Stimulated activated naive CD8-positive, alpha-beta T cell treated with anti-CD3 and anti-CD28 coated beads, Interleukin-15, Interleukin-2, amounts not matched to agents 100 U/mL and 50 U/mL, for 24 hours (primary cell): ENCODE results near the gene SLC9A7.

Experiments
- ATAC-seq: fragments of 150-1000 bp; cut with Tn5 transposase; one replicate; pipeline ENCODE4 v1.10.0; 2021
- DNase-seq: peaks from one replicate; pipeline ENCODE4 v3.0.0; 2021

SLC9A7 gene

GRCh38 chrX:46647251-46647650 lies 111.7 kb downstream of the SLC9A7 start:
- ATAC-seq (no peak), DNase-seq (no peak)

- ATAC-seq (no peak), DNase-seq (no peak)
Observed at GRCh38 chrX:46645614-46646013, 113.3 kb downstream of the SLC9A7 start.

- DNase-seq (no peak), ATAC-seq (no peak)
Observed at GRCh38 chrX:46643636-46644035, 115.3 kb downstream of the SLC9A7 start.

GRCh38 chrX:46642145-46642544 lies 116.8 kb downstream of the SLC9A7 start:
- peak; percentile 59 for ATAC-seq
- no peak for DNase-seq

GRCh38 chrX:46637938-46638337 lies 121.0 kb downstream of the SLC9A7 start:
- ATAC-seq (peak; percentile 78), DNase-seq (no peak)

- DNase-seq: no peak
- no peak for ATAC-seq
Observed at GRCh38 chrX:46636223-46636622, 122.7 kb downstream of the SLC9A7 start.

- DNase-seq (no peak), ATAC-seq (peak; percentile 63)
Observed at GRCh38 chrX:46635186-46635585, 123.7 kb downstream of the SLC9A7 start.

GRCh38 chrX:46634577-46634976 lies 124.3 kb downstream of the SLC9A7 start:
- DNase-seq: no peak
- no peak for ATAC-seq

- ATAC-seq: no peak
- DNase-seq: no peak
Observed at GRCh38 chrX:46630141-46630540, 128.8 kb downstream of the SLC9A7 start.

GRCh38 chrX:46628460-46629371 lies 130.2 kb downstream of the SLC9A7 start:
- peak; percentile 96 for ATAC-seq
- peak; percentile 48 for DNase-seq

GRCh38 chrX:46627711-46628419 lies 131.1 kb downstream of the SLC9A7 start:
- ATAC-seq (no peak), DNase-seq (no peak)

- ATAC-seq: no peak
Observed at GRCh38 chrX:46627062-46627461, 131.9 kb downstream of the SLC9A7 start.

GRCh38 chrX:46626566-46626965 lies 132.4 kb downstream of the SLC9A7 start:
- ATAC-seq (peak; percentile 23), DNase-seq (no peak)

More at GRCh38 chrX:46627062-46627461, 131.9 kb downstream of the SLC9A7 start:
- DNase-seq: no peak

GRCh38 chrX:46624090-46624786 lies 134.7 kb downstream of the SLC9A7 start:
- ATAC-seq (no peak), DNase-seq (no peak)

GRCh38 chrX:46621572-46621971 lies 137.3 kb downstream of the SLC9A7 start:
- DNase-seq (no peak), ATAC-seq (no peak)

GRCh38 chrX:46620505-46620904 lies 138.4 kb downstream of the SLC9A7 start:
- no peak for ATAC-seq
- DNase-seq: no peak

GRCh38 chrX:46618947-46619346 lies 140.0 kb downstream of the SLC9A7 start:
- DNase-seq: no peak

GRCh38 chrX:46617906-46618305 lies 141.0 kb downstream of the SLC9A7 start:
- ATAC-seq: no peak
- DNase-seq: no peak

More at GRCh38 chrX:46618947-46619346, 140.0 kb downstream of the SLC9A7 start:
- ATAC-seq: no peak

GRCh38 chrX:46611658-46612362 lies 147.1 kb downstream of the SLC9A7 start:
- ATAC-seq (no peak), DNase-seq (peak; percentile 14)

- DNase-seq (no peak), ATAC-seq (no peak)
Observed at GRCh38 chrX:46610070-46610658, 148.8 kb downstream of the SLC9A7 start.

GRCh38 chrX:46607916-46608315 lies 151.0 kb downstream of the SLC9A7 start:
- ATAC-seq (no peak), DNase-seq (no peak)
